Ishikawa (cell line): ENCODE data around the gene RARS2.

Source experiments
- CEBPB ChIP-seq: IDR thresholded peaks from 2 replicates; pipeline ENCODE4 v1.6.1; 2012
- EP300 ChIP-seq: IDR thresholded peaks from 2 replicates; pipeline ENCODE4 v1.6.1; 2012; ENCODE audit warnings: borderline replicate concordance
- RAD21 ChIP-seq: IDR thresholded peaks from 2 replicates; pipeline ENCODE4 v1.6.1; 2012; ENCODE audit warnings: low read depth
- REST ChIP-seq: IDR thresholded peaks from 2 replicates; pipeline ENCODE4 v1.6.1; 2012; ENCODE audit warnings: low read depth, mild to moderate bottlenecking
- TCF12 ChIP-seq: IDR thresholded peaks from 2 replicates; pipeline ENCODE4 v1.6.1; 2012; ENCODE audit warnings: low read depth
- TEAD4 ChIP-seq: IDR thresholded peaks from 2 replicates; pipeline ENCODE4 v1.6.1; 2012
- TF ChIP-seq, protein P1 (sequence below): IDR thresholded peaks from 2 replicates; pipeline ENCODE4 v1.6.1; 2012

DNA sequence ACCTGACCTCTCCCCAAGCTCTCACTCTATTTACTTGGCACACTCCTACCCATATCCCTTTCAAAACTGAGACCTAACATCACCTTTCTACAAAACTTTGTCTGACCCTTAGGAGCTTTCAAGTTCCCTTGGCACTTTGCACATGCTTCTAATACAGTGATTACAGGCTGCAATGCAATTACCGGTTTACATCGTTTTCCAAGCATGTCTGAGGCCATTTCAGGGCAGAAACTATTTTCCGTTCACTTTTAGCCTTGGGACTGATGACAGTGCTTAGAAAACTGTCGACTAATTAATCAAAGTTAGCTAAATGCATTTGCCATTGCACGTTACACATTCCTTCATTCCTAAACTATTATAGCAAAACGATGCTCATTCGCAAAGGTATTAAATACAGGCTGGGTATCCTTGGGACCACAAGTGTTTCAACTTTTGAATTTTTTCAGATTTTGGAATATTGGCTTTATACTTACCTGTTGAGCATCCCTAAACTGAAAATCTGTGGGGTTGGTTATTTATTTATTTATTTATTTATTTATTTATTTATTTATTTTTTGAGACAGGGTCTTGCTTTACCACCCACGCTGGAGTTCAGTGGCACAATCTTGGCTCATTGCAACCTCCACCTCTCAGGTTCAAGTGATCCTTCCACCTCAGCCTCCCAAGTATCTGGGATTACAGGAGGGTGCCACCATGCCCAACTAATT, 3.3 kb downstream of the RARS2 start:
- no peak for TF ChIP-seq RAD21
- TF ChIP-seq CEBPB, result no peak
- TF ChIP-seq EP300, result no peak
- TF ChIP-seq TCF12, result no peak
- TF ChIP-seq REST, result no peak
- no peak for TF ChIP-seq TEAD4
- TF ChIP-seq, protein P1, sequence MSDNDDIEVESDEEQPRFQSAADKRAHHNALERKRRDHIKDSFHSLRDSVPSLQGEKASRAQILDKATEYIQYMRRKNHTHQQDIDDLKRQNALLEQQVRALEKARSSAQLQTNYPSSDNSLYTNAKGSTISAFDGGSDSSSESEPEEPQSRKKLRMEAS, result no peak
